Fibroblast of skin of left quadriceps (primary cell): Measurements from ENCODE around the gene ARHGDIG.
"Not testable (repeated sequence)": the region's sequence is repeated elsewhere in the genome, so short reads cannot be mapped to it uniquely, and the experiment has no call there.

Experiments used
- DNase-seq, 2 experiments: peaks; one replicate each; pipeline ENCODE4 v3.0.0-alpha.2; 2013; ENCODE audit warnings: low read depth in 2 of 2

ARHGDIG gene

DNA sequence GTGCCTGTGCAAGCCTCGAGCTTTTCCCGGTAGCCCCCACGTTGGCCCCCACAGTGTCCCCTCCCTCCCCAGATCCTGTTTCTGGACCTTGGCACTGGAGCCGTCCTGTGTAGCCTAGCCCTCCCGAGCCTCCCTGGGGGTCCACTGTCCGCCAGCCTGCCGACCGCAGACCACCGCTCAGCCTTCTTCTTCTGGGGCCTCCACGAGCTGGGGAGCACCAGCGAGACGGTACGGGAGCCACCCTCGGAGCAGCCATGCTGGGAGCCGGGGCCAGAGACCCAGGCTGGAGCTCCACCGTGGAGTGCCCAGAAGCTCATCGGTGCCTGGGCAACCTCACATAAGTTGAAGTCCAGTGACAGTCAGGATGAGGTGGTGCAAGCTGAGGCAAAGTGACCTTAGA, 16.4 kb upstream of the ARHGDIG start:
- DNase-seq, result no peak

DNA sequence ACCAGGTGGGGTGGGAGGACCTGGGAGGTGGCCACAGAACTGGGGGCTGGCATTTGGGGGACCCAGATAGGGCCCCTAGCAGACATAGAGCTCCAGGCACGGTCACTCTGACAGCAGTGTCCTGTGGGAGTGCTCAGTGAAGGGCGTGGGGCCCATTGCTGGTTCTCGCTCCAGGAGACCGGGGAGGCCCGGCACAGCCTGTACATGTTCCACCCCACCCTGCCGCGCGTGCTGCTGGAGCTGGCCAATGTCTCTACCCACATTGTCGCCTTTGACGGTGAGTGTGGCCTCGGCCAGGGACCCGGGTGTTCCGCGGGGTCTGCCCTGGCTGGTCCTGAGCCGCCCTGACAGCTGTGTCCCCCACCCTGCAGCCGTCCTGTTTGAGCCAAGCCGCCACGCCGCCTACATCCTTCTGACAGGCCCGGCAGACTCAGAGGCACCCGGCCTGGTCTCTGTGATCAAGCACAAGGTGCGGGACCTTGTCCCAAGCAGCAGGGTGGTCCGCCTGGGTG, 15.9 kb upstream of the ARHGDIG start:
- no peak for DNase-seq

DNA sequence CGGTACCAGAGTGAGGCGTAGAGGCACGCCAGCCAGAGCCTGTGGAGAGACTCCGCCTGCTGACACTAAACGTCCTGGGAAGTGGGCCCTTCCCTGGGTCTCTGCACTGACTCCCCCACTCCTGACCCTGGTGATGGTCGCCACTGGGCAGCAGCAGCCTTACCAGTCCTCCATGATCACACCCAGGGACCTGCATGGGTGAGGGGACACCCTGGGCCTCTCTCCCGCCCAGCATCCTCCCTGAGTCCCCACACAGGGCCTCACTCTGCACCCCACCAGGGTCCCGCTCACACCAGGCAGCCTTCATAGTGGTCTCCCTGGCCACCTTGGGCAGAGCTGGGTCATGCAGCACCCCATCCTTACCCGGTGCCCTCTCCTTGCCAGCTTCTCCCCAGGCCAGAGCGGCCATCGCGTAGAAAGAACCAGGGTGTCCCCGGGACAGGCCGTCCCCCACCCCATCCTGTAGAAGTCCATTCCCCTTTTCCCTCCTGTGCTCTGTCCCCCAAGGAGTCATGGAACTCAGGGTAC, 15.3 kb upstream of the ARHGDIG start:
- no peak for DNase-seq

DNA sequence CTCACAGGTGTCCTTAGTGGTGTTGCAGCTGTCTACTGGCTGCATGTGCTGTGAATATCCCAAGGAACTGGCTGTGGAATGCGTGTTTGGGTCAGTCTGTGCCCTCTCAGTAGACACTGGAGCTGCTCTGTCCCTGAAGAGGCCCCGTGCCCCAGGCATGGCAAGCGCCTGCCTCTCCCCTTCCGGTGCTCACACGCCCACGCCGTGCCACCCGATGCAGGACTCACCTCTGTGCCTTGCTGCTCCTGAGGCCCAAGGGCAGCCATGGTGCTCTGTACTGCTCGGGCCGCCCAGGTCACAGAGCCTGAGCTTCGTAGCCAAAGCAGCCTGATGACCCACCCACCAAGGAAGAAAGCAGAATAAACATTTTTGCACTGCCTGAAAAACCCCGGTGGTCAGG, 14.7 kb upstream of the ARHGDIG start:
- DNase-seq, result no peak

DNA sequence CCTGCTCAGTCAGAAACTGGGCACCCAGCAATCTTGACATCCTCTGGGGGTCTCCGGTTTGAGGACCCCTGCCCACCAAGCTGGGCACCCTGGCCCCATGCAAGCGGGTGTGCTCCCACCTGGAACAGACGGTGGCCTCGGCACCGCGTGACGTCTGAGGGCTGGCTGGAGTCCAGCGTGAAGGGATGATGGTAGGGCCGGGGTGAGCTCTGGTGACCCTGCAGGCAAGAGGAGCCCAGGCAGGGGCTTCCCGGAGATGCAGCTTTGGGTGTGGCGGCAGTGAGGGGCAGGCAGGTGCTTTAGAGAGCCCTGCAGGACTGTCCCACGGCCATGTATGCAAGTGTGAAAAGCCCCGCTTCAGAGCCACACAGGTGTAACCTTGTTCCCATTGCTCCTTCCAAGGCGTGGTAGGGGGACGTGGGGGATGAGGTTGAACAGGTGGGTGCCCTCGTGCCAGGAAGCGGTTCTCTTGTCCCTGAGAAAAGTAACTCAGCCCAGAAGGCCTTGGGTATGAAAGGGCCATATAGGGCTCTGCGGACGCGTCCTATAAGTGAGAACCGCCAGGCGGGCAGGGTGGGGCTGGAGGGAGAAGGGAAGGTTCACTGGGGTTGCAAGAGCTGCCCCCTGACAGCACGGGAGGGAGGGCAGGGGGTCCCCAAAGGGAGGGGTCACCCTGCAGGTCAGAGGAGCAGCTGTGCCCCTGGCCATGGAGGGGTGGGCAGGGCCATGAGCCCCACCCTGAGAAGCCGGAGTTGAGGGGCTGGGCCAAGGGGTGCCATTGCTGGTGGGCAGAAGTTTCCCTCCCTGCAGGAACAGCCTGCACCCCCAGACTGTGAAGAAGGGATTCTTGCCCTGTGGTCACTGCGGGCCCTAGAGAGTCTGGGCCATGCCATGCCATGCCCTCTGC, 13.9 kb upstream of the ARHGDIG start:
- no peak for DNase-seq

DNA sequence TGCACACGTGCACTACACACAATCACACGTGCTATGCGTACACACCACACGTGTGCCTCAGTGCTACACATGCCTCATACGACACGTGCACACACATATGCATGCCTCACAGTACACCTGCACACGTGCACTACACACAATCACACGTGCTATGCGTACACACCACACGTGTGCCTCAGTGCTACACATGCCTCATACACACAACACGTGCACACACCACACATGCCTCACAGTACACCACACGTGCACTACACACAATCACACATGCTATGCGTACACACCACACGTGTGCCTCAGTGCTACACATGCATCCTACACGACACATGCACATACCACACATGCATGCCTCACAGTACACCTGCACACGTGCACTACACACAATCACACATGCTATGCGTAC, 12.8 kb upstream of the ARHGDIG start:
- not testable (repeated sequence) for DNase-seq

DNA sequence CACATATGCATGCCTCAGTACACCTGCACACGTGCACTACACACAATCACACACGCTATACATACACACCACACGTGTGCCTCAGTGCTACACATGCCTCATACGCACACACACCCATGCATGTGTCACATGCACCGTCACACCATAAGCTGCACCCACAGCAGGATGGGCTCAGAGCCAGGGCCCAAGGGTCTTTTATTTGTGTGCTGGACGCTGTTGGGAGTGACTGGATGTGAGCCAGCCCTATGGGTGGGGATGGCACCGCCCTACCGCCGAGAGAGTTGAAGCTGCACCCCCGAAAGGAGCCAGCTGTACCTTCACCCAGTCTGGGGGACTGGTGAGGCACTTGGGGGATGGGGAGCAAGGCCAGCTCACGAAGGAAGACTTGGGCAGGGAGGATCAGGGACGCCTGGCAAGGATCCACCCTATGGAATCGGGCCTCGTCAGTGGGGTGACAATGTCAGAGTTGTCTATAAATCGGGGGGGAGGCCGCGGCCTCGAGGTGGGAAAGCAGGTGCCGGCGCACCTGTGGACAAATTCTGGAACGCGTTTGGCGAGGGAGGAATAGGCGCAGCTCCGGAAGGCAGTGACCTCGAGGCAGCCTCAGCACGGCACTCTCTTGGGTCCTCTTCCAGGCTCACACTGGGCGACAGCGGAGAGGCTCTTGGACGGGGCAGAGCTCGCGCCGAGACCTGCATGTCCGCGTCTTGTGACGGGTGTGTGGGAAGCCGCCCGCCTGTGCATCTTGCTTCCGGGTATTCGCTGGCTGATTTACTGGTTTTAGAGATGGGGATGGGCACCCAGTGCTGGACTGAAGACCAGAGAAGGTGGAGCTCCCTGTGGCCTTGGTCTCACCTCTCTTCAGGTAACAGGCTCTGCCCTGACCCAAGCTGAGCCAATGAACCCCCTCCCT, 12.0 kb upstream of the ARHGDIG start:
- DNase-seq, result no peak

DNA sequence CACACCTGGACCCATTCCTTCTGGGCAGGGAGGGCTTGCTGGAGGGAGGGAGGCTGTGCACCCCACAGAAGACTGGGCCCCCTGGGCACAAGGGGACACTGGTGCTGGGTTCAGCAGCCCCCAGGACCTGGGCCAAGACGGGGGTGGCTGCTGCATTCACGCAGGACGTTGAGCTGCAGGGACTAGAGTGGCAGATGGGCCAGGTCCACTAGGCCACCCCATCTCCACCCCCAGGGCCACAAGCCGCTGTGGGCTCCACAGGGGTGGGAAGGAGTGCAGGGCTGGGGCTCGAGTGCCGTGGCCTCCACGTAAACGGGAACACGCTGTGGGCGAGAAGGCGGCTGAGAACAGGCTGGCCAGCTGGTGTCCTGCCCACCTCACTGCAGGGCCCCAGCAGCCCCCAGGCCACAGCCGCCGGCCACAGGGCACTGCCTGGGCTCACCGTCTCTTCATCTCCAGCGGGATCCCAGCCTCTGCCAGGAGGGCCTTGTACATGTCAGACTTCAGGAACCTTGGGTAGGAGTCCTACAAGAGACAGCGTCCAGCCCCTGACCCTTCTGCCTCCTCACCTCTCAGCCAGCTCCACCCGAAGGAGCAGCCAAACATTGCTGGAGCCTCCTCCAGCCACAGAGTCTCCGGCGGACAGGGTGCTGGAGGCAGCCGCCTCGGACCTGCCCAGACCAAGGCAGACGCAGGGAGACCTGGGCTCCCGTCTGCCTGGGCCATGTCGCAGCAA, 11.2 kb upstream of the ARHGDIG start:
- no peak for DNase-seq

DNA sequence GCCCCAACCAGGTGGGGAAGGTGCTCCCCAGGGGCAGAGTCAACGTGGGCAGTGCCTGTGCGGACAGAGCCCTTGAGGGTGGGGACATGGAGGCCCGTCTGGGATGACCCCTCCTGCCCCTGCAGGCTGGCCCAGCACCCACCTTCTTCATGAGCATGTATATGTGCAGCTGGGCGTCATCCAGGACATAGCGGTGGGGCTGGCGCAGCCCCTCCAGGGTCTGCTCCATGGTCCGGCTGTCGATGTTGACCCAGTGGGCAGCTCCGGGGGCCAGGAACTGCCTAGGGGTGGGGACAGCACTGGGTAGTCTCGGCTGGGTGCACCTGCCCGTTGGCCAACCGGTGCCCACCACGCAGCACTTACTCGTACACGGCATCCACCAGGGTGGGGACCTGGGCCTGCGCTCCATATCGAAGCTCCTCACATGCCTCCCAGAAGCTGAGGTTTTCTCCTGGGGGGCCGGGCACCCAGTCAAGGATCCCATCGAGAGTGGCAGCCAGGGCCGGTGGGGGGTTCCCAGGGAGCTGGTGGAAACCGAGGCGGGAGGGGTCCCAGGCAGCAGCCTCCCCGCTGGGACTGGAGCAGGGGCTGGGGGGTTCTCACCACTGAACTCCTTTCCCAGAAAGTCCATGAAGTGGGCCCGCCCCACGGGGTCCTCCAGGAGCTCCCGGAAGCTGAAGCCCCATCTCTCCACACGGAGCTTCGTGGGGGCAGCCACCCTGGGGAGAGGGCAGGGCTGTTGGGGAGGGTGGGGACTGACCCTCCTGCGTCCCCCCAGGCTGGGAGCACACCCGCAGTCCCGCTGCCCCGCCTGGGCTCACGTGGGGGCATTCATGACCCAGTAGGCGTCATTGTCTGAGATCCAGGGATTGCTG, 9.8 kb upstream of the ARHGDIG start:
- no peak for DNase-seq

DNA sequence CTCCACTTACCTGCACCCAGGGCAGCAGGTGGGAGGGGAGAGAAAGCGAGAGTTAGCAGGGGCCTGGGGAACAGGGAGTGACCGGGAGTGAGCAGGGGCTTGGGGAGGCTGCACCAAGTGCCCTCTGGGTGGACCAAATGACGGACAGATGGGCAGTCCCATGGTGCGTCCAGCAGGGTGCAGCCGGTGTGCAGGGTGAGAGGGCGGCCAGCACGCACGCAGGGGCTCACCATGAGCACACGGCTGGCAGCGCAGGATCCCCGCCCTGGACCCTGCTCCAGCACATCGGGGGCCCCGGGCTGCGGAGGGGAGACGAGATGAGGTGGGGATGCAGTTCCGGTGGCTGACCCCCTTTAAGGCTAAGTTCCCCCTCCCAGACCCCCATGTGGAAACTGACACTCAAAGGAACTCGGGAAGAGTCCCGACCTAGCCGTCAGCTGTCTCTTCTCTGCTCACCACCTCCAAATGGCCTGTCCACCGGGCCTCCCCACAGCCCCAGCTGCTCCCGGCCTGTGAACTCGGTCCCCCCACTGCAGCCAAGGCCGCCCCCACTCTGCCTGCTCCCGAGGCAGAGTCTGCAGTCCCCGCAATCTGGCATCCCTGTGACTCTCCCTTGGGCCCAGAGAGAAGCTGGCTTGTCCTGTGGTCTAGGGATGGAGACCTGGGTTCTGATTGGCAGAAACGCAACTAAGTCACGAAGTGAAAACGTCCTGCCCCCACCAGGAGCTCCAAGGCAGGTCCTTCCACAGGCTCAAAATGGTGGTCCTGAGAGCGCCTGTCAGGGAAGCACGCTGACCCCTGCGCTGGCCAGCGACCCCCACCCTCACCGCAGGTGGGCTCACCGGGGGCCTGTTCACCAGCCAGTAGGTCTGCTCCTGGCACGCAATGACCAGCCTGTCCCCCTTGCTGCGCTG, 7.5 kb upstream of the ARHGDIG start:
- DNase-seq, result no peak

DNA sequence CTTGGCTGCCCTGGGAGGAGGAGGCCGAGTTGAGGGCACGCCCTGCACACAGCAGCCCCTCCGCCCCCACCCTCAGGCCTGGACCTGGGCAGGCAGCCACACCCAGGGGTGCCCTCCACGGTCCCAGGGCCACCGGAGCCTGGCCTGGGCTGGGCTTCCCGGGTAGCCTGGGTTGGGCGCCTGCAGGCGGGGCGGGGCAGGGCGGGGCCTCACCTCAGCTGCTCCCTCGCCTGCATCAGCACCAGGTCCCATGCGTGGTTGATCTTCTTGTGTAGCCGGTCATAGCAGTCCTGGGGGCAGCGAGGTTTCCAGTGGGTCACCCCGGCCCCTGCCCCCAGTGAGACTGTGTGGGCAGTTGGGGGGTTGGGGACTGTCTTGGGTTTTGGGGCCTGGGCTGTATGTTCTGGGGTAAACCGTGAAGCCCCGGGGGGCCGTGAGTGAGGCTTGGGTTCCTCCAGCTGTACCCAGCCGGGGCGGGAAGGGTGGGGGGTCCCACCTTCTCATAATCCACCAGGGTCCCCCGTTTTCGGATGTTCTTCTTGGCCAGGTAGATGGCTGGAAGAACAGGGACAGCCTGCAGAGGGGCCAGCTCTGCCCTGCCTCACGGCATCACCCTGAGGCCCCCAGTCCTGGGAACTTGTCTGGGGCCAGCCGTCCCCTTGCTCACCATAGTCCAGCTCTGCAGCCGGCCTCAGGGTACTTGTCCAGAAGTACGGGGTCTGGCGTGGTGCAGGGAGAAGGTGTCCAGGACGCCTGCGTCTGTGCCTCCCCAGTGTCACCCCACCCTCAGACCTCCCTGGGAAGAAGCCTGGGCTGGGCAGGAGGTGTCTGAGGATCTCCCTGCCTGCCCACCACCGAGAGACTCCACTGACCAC, 6.6 kb upstream of the ARHGDIG start:
- no peak for DNase-seq

DNA sequence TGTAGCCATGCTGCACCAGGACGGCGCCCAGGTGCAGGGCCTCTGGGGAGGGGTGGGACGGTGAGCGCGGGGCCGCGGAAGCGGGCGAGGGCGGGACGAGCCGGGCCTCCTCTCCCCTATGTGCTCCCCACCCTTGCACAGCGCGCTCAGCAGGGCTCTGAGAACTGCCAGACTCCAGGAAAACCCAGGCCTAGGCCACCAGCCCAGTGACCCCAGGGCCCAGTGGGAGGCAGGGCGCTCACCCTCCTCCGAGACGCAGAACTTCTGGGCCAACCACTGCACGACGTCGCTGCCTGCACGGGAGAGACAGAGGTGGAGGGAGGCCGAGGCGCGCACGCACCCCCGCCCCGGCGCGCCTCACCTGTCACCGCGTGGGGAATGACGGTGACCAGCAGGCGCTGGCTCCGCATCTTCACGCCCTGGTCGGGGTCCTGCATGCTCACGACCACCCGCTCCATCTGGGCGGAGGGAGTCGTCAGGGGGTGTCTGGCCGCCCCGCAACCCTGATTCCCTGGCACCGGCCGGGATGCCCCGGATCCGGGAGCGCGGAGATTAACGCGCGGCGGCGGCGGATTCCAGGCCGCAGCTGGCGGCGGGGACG, 5.2 kb upstream of the ARHGDIG start:
- no peak for DNase-seq

DNA sequence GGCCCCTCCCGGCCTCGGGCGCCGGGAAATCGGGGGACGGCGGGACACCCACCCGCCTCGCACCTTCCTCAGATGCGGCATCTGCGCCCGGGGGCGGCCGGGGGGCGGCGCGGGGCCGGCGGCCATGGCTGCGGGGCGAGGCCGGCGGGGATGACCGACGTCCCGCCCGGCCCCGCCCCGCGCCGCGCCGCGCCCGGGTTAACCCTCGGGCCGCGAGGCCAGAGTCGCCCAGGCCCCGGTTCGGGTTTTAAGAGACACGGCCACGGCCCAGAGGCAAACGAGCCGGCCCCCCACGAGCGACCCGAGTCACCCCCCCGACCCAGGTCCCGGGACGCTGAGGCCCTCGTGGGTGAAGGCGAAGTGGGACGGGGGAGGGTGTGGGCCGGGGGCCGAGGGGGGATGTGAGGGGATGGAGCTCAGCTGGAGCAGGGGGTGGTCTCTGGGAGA, 4.6 kb upstream of the ARHGDIG start, which contains the start of gene RGS11:
Gene RGS11, minus strand, starts transcription at position 159 of the 447 bp plus-strand sequence. Its CDS starts 33 bp downstream, at position 126.
- no peak for DNase-seq

DNA sequence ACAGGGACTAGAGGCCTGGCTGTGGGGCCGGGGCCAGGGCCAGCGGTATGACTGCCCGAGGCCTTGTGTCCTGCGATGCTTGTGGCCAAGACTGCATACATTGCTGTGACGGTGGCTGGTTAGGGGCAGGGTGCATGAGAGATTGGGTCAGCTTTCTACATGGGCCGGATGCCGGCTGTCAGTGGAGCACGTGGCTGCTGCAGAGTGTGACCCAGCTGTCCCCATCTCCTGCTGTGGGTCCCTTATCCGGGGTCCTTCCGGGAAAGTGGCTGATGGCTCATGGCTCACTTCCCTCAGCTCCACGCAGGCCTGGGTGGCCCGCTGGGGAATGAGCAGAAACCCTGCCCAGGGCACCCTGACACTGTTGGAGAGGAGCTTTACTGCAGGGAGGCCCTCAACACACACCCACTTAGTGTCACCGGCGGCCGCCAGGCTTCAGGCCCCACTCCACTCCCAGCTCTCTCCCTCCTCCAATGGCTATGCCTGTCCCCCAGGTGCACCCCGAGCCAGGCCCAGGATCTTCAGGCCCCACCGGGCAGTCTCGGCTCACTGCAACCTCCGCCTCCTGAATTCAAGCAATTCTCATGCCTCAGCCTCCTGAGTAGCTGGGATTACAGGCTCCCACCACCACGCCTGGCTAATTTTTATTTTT, 3.8 kb upstream of the ARHGDIG start:
- no peak for DNase-seq

DNA sequence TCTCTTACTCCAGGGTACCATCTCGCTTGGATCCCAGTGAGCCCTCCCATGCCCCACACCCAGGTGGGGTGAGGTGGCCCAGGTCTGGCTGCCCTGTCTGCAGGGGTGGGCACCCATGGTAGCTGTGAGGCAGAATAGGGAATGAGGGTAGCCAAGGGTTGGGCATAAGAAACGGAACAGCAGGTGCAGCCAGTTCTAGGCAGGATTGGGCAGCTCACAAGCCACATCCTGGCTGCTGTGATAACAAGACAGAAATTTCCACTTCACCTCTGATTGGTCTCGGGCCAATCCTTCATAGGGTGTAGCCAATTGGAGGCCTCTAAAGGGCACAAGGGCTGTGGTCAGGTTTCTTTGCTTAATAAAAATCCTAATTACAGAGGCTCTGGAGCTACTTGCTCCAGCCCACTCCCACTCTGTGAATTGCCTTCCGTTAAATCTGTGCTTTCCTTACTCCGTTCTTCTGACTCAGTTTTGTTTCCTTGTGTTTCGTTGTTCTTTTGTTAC, 1.5 kb upstream of the ARHGDIG start:
- DNase-seq, result no peak

DNA sequence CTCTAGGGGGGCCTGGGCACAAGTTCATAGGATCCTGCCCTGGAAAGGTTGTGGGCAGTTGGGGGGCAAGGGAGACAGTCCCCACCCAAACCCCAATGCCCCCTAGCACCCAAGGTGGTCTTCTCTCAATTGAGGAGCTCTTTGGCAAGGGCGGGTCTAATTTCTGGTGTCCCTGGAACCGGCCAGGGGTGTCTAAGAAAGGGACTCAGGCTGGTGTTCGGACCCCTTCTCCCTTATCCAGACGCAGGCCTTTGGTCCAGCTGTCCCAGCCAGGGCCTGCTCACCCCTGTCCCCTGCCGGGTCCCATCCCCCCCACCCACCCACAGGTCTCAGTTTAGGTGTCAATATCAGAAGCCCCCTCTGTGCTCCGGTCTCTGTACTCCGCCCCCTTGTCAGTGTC, 860 bp upstream of the ARHGDIG start:
- DNase-seq, result no peak

DNA sequence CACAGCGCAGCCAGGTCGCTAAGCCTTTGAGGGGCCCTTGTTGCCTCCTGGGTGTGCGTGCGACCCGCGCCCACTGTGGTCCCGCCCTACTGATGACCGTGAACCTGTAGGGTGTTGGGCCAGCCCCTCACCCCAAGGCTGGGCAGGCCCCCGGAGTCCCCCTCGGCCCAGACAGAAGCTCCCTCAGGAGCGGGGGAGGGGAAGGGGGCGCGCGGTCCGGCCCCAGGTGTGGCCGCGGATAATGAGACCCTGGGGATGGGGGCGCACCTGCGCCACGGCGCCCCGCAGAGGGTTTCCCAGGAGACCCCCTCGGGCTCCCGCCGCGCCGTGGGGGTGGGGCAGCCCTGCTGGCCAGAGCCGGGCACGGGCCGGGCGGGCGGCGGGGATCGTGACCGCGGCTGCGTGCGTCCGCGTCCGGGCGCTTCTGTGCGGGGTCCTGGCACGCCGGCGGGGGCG, 358 bp upstream of the ARHGDIG start:
- no peak for DNase-seq
